GM18526 (cell line): ENCODE results near the gene NUB1.

Experiments used
- POLR2A ChIP-seq: IDR thresholded peaks from 3 replicates; pipeline ENCODE4 v1.6.1; 2011; ENCODE audit not compliant: insufficient read length; ENCODE audit errors: extremely low read depth

Gene NUB1

GRCh38 chr7:151423226-151423625 lies 81.6 kb downstream of the NUB1 start:
- no peak for TF ChIP-seq POLR2A

- TF ChIP-seq POLR2A = no peak
These were observed 82.3 kb downstream of the NUB1 start for GRCh38 chr7:151423936-151424335.

- TF ChIP-seq POLR2A = no peak
These were observed 83.2 kb downstream of the NUB1 start for GRCh38 chr7:151424799-151425198.

DNA sequence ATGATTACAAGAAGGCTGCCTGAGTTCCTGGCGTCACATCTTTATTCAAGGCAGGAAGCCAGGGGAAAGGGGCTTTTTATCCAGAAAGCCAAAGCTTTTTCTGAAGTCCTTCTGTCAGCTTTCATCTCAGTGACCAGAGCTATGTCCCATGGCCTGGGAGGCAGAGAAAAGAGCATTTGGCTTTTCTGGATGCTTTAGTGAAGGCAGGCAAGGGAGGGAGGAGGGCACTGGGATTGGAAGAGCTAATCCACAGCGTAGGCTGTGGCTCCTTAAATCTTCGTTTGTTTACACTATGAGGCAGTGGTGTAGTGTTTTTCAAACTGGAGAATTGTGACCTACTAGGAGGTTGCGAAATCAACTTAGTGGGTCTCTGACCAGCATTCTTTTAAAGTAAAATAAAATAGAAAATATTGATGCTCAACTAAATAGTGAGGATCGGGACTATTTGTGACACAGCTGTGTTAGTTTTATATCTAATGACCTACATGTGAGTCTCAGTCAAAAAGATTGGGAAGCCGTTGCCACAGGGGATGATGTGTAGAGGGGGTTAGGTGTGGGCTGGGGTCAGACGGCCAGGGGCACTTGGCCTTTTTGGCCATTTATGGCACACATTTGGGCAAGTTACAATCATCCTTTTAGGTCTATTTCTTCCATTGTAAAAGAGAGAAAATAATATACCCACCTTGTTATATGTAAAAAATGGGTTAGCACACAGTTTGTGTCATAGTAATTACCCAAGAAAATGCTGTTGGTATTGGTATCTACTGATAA lies 84.2 kb downstream of the NUB1 start:
- TF ChIP-seq POLR2A = no peak

DNA sequence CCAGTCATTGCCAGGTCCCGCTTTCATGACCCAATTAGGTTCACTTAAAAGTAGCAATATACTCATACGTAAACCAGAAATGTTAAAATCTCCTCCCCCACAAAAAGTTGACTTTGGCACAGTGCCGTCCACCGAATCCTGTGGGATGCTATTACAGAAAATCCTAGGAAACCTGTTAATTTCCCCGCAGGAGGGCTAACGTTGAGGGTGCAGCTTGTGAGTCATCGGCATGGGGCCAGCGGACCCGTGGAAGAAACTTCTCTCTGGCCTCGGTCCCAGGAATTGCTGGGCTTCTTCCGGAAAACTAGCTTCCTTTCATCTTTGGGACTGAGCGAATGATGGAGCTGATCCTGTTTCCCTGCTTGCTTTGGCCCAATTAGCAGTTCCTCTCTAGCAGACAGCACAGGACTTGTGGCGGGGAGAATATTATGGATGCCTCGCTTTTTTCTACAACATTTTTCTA lies 84.9 kb downstream of the NUB1 start:
- no peak for TF ChIP-seq POLR2A

GRCh38 chr7:151426904-151427704 lies 85.5 kb downstream of the NUB1 start:
- no peak for TF ChIP-seq POLR2A

- no peak for TF ChIP-seq POLR2A
These were observed 86.2 kb downstream of the NUB1 start for GRCh38 chr7:151427705-151428377.
